Measurements from ENCODE around the gene TRAPPC10.

TRAPPC10 gene

GRCh38 chr21:44011579-44012473 lies at the start of gene TRAPPC10:
Gene TRAPPC10, plus strand, starts transcription at chr21:44012309. Its CDS starts 185 bp downstream, at chr21:44012494.
- peak; percentile 82 for DNase-seq

GRCh38 chr21:43965911-43966585 lies 46.1 kb upstream of the TRAPPC10 start:
- no peak for DNase-seq

DNA sequence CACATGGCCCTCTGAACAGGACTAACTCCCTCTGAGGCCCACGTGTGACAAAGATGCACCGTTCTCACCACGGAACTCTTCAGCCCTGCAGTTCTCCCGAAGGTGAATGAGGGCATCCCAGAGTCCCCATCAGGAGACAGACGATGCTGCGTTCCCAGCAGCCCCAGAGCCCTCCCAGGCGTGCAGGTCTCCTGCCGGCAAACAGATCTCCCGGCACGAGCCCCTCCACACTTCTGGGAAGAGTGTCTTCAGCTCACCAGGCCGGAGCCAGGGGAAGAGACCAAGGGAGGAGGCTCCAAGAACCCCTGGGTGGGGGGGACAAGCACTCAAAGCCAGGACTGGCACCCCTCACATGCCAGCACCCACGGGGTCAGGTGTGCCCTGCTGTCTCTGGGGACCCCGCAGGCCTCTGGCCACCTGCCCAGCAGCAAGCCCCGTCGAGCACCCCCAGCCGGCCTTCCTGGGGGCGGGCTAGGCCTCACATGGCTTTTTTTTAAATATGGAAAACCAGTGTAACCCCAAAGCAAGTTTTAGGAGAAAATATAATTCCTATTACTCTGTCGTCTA lies 45.1 kb upstream of the TRAPPC10 start:
- no peak for DNase-seq

GRCh38 chr21:43967981-43968380 lies 44.1 kb upstream of the TRAPPC10 start:
- DNase-seq: no peak

- DNase-seq: no peak
These were observed 43.5 kb upstream of the TRAPPC10 start for GRCh38 chr21:43968410-43969114.

DNA sequence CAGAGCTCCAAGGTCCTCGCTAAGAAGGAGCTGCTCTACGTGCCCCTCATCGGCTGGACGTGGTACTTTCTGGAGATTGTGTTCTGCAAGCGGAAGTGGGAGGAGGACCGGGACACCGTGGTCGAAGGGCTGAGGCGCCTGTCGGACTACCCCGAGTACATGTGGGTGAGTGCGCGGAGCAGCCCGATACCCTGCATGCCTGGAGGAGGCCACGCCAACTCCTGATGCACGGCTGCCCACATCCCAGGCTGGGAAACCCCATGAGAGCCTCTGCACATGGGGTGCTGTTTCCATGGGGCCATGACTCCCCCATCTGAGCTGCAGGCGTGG lies 43.0 kb upstream of the TRAPPC10 start:
- DNase-seq: no peak

DNA sequence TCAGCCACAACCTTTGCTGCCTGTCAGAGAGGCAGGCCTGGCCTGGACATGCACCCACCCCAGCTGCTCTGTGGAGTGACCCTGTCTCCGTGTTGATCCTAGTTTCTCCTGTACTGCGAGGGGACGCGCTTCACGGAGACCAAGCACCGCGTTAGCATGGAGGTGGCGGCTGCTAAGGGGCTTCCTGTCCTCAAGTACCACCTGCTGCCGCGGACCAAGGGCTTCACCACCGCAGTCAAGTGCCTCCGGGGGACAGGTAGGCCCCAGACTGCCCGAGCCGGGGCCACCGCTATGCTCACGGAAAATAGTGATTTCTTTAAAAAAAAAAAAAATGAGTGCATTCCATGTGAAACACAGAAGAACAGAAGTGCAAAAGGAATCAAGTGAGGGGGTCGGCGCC lies 41.6 kb upstream of the TRAPPC10 start:
- DNase-seq: no peak

DNA sequence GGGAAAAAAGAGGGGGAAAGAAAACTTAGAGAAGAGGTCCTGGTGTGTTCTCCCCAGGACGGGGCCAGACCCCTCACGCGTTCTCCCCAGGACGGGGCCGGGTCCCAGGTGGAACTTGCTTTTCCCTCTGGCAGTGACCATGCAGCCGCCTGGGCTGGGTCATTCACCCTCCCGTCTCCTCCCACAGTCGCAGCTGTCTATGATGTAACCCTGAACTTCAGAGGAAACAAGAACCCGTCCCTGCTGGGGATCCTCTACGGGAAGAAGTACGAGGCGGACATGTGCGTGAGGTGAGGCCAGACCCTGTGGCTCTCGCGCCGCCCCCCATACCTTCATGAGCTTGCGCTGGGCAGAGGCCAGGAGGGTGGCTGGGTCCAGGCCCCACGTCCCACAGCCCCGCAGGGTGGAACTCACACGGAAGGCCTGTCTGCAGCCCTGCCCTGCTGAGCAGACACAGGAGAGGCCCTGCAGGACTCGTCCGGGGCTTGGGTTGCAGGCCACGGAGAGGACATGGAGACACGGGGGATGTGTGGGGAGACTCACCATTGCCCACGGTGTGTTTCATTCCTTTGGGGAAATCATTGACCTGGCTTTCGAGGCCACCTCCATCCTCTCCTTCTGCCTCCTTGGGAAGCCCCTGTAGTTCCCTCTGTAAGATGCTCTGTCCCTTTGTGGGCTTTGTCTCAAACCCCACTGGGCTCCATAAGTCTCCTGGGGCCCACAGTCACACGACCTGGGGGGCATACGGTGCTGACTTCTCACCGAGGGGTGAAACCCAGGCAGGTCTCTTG lies 40.7 kb upstream of the TRAPPC10 start:
- DNase-seq: no peak

GRCh38 chr21:43971992-43972255 lies 40.2 kb upstream of the TRAPPC10 start:
- no peak for DNase-seq

GRCh38 chr21:43972850-43973633 lies 39.1 kb upstream of the TRAPPC10 start:
- no peak for DNase-seq

GRCh38 chr21:43973634-43973955 lies 38.5 kb upstream of the TRAPPC10 start:
- no peak for DNase-seq

- no peak for DNase-seq
These were observed 37.2 kb upstream of the TRAPPC10 start for GRCh38 chr21:43974791-43975468.

GRCh38 chr21:43975469-43976098 lies 36.5 kb upstream of the TRAPPC10 start:
- peak; percentile 81 for DNase-seq

GRCh38 chr21:43976661-43977060 lies 35.4 kb upstream of the TRAPPC10 start:
- DNase-seq: no peak

- DNase-seq: no peak
These were observed 34.0 kb upstream of the TRAPPC10 start for GRCh38 chr21:43978060-43978459.

DNA sequence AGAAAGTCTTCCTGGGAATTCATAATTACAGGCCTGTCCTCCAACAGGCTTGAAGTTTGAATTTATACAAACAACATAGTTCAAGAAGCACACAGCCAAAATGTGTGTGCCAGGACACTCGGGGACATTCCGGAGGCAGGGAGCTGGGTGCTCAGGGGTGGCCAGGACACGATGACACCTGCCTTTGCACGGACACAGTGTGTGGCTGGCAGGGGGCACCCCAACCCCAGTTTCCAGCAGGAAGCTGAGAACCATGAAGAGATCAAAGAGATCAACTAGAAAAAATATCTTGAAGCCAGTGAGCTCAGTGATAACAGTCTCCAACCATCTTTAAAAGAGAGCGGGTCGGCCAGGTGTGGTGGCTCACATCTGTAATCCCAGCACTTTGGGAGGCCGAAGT lies 32.5 kb upstream of the TRAPPC10 start:
- no peak for DNase-seq

- no peak for DNase-seq
These were observed 30.8 kb upstream of the TRAPPC10 start for GRCh38 chr21:43981151-43981870.

GRCh38 chr21:43981871-43982210 lies 30.3 kb upstream of the TRAPPC10 start:
- DNase-seq: no peak

DNA sequence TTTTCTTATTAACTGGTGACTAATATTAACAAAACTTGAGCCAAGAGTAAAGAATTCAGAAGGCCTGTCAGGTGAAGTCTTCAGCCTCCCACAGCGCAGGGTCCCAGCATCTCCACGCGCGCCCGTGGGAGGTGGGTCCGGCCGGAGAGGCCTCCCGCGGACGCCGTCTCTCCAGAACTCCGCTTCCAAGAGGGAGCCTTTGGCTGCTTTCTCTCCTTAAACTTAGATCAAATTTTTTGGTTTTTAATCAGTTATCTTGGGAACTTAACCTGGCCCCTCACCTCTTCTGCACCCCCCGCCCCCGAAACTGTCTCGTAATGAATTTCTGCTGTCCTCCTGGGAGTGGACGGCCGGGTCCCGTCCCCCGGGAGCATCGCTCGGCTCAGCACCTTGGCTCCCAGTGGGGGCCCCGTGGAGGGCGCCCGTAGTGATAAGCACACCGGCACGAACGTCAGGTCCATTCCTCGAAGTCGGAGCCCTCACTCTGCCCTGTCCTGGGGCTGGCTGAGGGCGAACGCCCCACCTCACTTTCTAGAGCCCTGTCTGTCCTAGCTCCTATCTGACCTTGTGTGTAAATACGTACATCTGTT lies 29.5 kb upstream of the TRAPPC10 start:
- no peak for DNase-seq

DNA sequence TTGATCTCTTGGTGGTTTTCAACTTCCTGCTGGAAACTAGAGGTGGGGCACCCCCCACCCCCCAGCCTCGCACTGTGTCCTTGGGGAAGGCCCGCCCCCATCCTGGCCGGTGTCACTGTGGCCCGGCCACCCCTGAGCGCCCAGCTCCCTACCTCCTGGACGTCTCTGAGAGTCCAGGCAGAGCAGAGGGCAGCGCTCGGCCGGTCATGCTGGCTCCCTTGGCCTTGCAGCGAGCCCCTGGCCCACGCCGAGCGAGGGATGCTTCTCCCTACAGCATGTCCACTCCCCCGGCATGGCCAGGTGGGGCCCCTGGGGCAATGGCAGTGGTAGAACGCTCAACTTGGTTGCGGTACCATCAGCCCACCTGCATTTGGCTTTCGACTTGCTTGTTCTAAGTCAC lies 28.7 kb upstream of the TRAPPC10 start:
- DNase-seq: no peak
